Neuronal stem cell (in vitro differentiated cells): ENCODE measurements around the gene MXD3. TPM values are rescaled to one million over a fixed set of nuclear protein-coding genes. Genes with fewer than 3 reads are reported as not detected.
A peak's percentile ranks its signal among the peaks of the same experiment; 100 is the strongest.
"Not testable (repeated sequence)": the region's sequence is repeated elsewhere in the genome, so short reads cannot be mapped to it uniquely, and the experiment has no call there.

ENCODE experiments used
- DNase-seq: peaks from one replicate; pipeline ENCODE4 v3.0.0-alpha.2; 2013; ENCODE audit warnings: low spot score
- H2AFZ ChIP-seq: one replicate; pipeline ENCODE4 v1.6.1; 2013; ENCODE audit warnings: mild to moderate bottlenecking, low read length, inconsistent platforms
- H2AK5ac ChIP-seq: 2 replicates; pipeline ENCODE4 v1.6.1; 2013; ENCODE audit warnings: low read depth, mild to moderate bottlenecking, inconsistent platforms, low read length, moderate library complexity, mixed read lengths
- H2BK120ac ChIP-seq: 2 replicates; pipeline ENCODE4 v1.6.1; 2013; ENCODE audit warnings: low read depth, mild to moderate bottlenecking, inconsistent platforms, low read length, moderate library complexity, mixed read lengths
- H2BK12ac ChIP-seq: one replicate; pipeline ENCODE4 v1.6.1; 2013; ENCODE audit warnings: low read length, inconsistent platforms
- H2BK15ac ChIP-seq: 2 replicates; pipeline ENCODE4 v1.6.1; 2013; ENCODE audit warnings: mild to moderate bottlenecking, low read length, inconsistent platforms, mixed read lengths
- H2BK5ac ChIP-seq: one replicate; pipeline ENCODE4 v1.6.1; 2013; ENCODE audit warnings: inconsistent platforms, mild to moderate bottlenecking, low read length, moderate library complexity
- H3K14ac ChIP-seq: one replicate; pipeline ENCODE4 v1.6.1; 2013; ENCODE audit warnings: low read length, inconsistent platforms
- H3K18ac ChIP-seq: 2 replicates; pipeline ENCODE4 v1.6.1; 2013; ENCODE audit warnings: low read length, inconsistent platforms
- H3K23ac ChIP-seq: 2 replicates; pipeline ENCODE4 v1.6.1; 2013; ENCODE audit warnings: low read depth, mild to moderate bottlenecking, mixed read lengths, low read length, inconsistent platforms; ENCODE audit not compliant: poor library complexity
- H3K27ac ChIP-seq: replicated peaks from 3 replicates; pipeline ENCODE4 v1.5.1; 2013; ENCODE audit warnings: low read length, inconsistent platforms
- H3K27me3 ChIP-seq, 3 experiments: 2 replicates each; pipeline ENCODE4 v1.6.1; 2013; ENCODE audit warnings: low read length in 3 of 3, mild to moderate bottlenecking in 2 of 3, inconsistent platforms in 1 of 3, low read depth in 1 of 3, mixed read lengths in 1 of 3, moderate library complexity in 1 of 3; ENCODE audit not compliant: control insufficient read depth in 3 of 3, insufficient read depth in 3 of 3
- H3K36me3 ChIP-seq, 2 donors: replicated peaks in 1 of 2; 2 replicates each; pipeline ENCODE4 v1.6.1; 2013; ENCODE audit warnings: low read length in 2 of 2; ENCODE audit not compliant: control insufficient read depth in 2 of 2, insufficient read depth in 2 of 2
- H3K4ac ChIP-seq: 2 replicates; pipeline ENCODE4 v1.6.1; 2013; ENCODE audit warnings: inconsistent platforms, mild to moderate bottlenecking, low read length, moderate library complexity
- H3K4me1 ChIP-seq, 2 donors: 1 replicate in 1 of 2; 2 replicates in 1 of 2; pipeline ENCODE4 v1.6.1; 2013; ENCODE audit warnings: low read length in 2 of 2, low read depth in 1 of 2; ENCODE audit not compliant: control insufficient read depth in 2 of 2, insufficient read depth in 1 of 2
- H3K4me2 ChIP-seq: one replicate; pipeline ENCODE4 v1.6.1; 2013; ENCODE audit warnings: mild to moderate bottlenecking, low read length, inconsistent platforms; ENCODE audit not compliant: insufficient read depth, poor library complexity, severe bottlenecking
- H3K4me3 ChIP-seq, 2 donors: 2 replicates each; pipeline ENCODE4 v1.5.1; 2013; ENCODE audit warnings: low read length in 2 of 2, mild to moderate bottlenecking in 2 of 2, inconsistent platforms in 1 of 2, moderate library complexity in 1 of 2
- H3K79me1 ChIP-seq: one replicate; pipeline ENCODE4 v1.6.1; 2013; ENCODE audit warnings: low read depth, mild to moderate bottlenecking, inconsistent platforms, low read length, moderate library complexity
- H3K9ac ChIP-seq: one replicate; pipeline ENCODE4 v1.6.1; 2013; ENCODE audit warnings: mild to moderate bottlenecking, low read depth, low read length, inconsistent platforms; ENCODE audit not compliant: poor library complexity
- H3K9me3 ChIP-seq, 2 donors: replicated peaks in 1 of 2; 2 replicates each; pipeline versions ENCODE3 to v1.6.1; 2013; ENCODE audit warnings: low read length in 2 of 2, mild to moderate bottlenecking in 2 of 2, inconsistent platforms in 1 of 2, low read depth in 1 of 2, mixed read lengths in 1 of 2, moderate library complexity in 1 of 2; ENCODE audit not compliant: control insufficient read depth in 2 of 2, insufficient read depth in 1 of 2
- H4K8ac ChIP-seq: one replicate; pipeline ENCODE4 v1.6.1; 2013; ENCODE audit warnings: low read depth, mild to moderate bottlenecking, inconsistent platforms, low read length, moderate library complexity
- H4K91ac ChIP-seq: one replicate; pipeline ENCODE4 v1.6.1; 2013; ENCODE audit warnings: low read length, low read depth, mild to moderate bottlenecking, inconsistent platforms; ENCODE audit not compliant: poor library complexity
- WGBS, 2 donors: extraction: QIAGEN DNeasy Blood & Tissue Kit; methylation state at CpG; one replicate each; pipeline ENCODE4 v1.1.7; 2013; ENCODE audit warnings: missing lambda C conversion rate in 2 of 2, mixed read lengths in 1 of 2; ENCODE audit not compliant: insufficient read length in 2 of 2, insufficient replicate concordance in 1 of 2; ENCODE audit errors: extremely low coverage in 2 of 2; 5-methylcytosine and 5-hydroxymethylcytosine counted together
- polyA plus RNA-seq, 2 experiments: library from polyadenylated mRNA; stranded (reverse); fragments of 200-250 nt; gene quantifications; one replicate each; pipeline ENCODE4 v1.2.3, GENCODE V29; 2013

The MXD3 gene
- polyA plus RNA-seq (2013, experiment 1 of 2), result 32.1 TPM
- 29.6 TPM for polyA plus RNA-seq (2013, experiment 2 of 2)

DNA sequence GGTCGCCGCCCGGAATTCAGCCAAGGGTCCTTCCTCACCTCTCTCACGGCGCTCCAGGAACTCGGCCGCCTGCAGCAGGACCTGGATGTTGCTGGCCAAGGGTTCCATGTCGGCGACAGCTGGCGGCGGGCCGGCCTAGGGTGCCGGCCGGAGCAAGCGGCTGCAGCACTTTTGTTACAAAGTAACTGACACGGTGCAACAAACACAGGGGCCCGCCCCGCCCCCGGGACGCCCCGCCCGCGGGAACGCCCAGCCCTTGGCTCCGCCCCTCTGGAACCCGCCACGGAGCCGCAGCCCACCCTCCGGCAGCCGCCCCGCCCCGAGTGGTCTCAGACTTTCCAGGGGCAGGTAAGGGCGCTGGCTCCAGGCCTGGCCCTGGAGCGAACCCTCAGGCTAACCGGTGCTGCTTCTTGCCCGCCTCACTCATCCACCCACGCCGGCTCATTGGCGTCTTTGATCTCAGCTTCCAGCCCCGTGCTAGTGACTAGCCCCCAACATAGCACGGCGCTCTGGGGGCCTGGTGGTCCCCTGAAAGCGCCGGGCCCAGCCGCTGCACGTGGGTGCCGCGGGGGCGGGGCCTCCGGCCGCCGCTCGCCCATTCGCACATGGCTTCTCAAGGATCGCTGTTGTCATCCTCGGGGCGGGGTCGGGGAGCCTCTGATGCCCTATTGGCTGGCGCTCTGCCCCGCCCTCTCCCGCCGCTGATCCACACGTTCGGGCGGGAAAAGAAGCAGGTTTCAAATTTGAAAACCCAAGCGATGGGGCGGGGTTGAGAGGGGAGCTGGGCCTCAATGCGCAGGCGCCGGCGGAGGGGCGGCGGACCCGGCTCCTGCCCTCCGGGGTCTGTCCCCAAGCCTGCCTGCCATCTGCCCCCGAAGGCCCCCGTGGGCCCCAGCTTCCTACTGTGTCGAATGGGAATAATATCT lies at the start of gene MXD3:
TSS of gene MXD3 (minus strand) at position 176 of the 926 bp plus-strand sequence. CDS start at position 108, 68 bp downstream.
- Histone ChIP-seq H2BK5ac (peak within 1 kb of the TSS; percentile 91), H3K4ac (no peak within 1 kb of the TSS), H3K18ac (peak within 1 kb of the TSS; percentile 97), H3K27me3 (peaks cover 0 to 1% (median 0%) of the 10 kb centered on the region in 3 experiments), H2BK15ac (peak within 1 kb of the TSS; percentile 30), H2AK5ac (peak within 1 kb of the TSS; percentile 78), H3K4me3 (peak within 1 kb of the TSS; percentile 89 to 98), H3K4me1 (peaks cover 12 to 16% of the 10 kb centered on the region in 2 donors), H3K14ac (no peak within 1 kb of the TSS), H2AFZ (peak within 1 kb of the TSS; percentile 91), H3K9me3 (no peaks in the 10 kb centered on the region), H4K91ac (no peak within 1 kb of the TSS), H2BK12ac (peak within 1 kb of the TSS; percentile 78), H3K79me1 (peaks cover 5% of the 10 kb centered on the region), H4K8ac (no peak within 1 kb of the TSS), H3K4me2 (peak within 1 kb of the TSS; percentile 89), H2BK120ac (no peak within 1 kb of the TSS), H3K27ac (peak within 1 kb of the TSS; percentile 90), H3K23ac (peak within 1 kb of the TSS; percentile 94), H3K9ac (peak within 1 kb of the TSS; percentile 92), H3K36me3 (peaks cover 3 to 32% of the 10 kb centered on the region in 2 donors)
- no CpG with 5 or more reads among the region's 78 CpGs for WGBS, 2 donors
- DNase-seq, result peak; percentile 97

DNA sequence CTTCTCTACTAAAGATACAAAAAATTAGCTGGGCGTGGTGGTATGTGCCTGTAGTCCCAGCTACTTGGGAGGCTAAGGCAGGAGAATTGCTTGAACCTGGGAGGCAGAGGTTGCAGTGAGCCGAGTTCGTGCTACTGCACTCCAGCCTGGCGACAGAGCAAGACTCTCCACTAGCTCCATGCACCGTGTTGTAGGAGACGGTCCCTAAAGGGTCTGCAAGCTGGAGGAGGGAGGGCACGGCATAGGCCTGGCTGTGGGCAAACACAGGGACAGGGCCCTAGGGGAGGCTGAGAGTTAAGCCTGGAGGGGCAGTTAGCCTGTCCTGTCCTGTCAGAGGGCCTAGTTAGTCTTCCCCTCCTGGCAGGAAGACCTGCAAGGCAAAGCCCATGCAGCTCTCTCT lies 49.0 kb upstream of the MXD3 start:
- not testable (repeated sequence) for H4K8ac ChIP-seq, H3K4me3 ChIP-seq, H3K9me3 ChIP-seq, H3K27ac ChIP-seq, H3K79me1 ChIP-seq, H2BK5ac ChIP-seq, DNase-seq, H4K91ac ChIP-seq, H2AK5ac ChIP-seq, H3K4ac ChIP-seq, H3K9ac ChIP-seq, H3K23ac ChIP-seq, H3K18ac ChIP-seq, H2AFZ ChIP-seq, H2BK120ac ChIP-seq, H3K36me3 ChIP-seq, H3K14ac ChIP-seq, H3K4me2 ChIP-seq
- peaks cover 0 to 14% (median 12%) of the 10 kb centered on the region in 3 experiments for H3K27me3 ChIP-seq
- no CpG with 5 or more reads among the region's 7 CpGs for WGBS, 2 donors
- peak overlapping the region; percentile 62 for H2BK15ac ChIP-seq
- H3K4me1 ChIP-seq, result peaks cover 7 to 45% of the 10 kb centered on the region in 2 donors
- H2BK12ac ChIP-seq, result peak overlapping the region; percentile 14

DNA sequence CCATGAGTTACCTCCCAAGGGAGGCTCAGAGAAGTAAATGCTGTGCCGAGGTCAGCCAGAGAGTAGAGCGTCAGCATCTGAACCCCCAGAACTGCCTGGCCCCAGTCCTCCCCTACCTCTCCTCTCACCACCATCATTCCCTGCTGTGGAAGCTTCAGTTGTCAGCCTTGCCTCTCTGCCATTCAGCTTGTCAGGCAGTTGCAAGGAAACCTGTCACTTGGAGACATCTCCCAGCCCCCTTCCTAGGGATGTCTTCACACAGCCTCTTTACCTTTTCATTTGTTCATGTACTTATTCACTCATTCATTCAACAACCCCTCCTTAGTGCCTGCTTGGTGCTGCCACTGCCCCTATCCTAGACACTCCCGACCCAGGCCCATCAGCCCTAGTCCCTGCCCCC lies 48.2 kb upstream of the MXD3 start:
- no peak overlapping the region for H2BK5ac ChIP-seq
- no peak overlapping the region for H2AFZ ChIP-seq
- no peak for DNase-seq
- no peak overlapping the region for H4K91ac ChIP-seq
- no peak overlapping the region for H2BK120ac ChIP-seq
- H3K4ac ChIP-seq, result no peak overlapping the region
- no peak overlapping the region for H3K14ac ChIP-seq
- H3K4me3 ChIP-seq, result no peak overlapping the region
- peaks cover 0 to 14% (median 12%) of the 10 kb centered on the region in 3 experiments for H3K27me3 ChIP-seq
- H3K23ac ChIP-seq, result no peak overlapping the region
- H2BK15ac ChIP-seq, result no peak overlapping the region
- H3K9ac ChIP-seq, result no peak overlapping the region
- peaks cover 5 to 45% of the 10 kb centered on the region in 2 donors for H3K4me1 ChIP-seq
- no peak overlapping the region for H3K18ac ChIP-seq
- peak overlapping the region; percentile 11 for H2AK5ac ChIP-seq
- no peak overlapping the region for H3K27ac ChIP-seq
- WGBS, 2 donors, result no CpG with 5 or more reads among the region's 3 CpGs
- H3K9me3 ChIP-seq, result no peaks in the 10 kb centered on the region
- no peak overlapping the region for H4K8ac ChIP-seq
- no peak overlapping the region for H3K4me2 ChIP-seq
- H2BK12ac ChIP-seq, result no peak overlapping the region
- H3K79me1 ChIP-seq, result no peaks in the 10 kb centered on the region
- H3K36me3 ChIP-seq, result no peaks in the 10 kb centered on the region

DNA sequence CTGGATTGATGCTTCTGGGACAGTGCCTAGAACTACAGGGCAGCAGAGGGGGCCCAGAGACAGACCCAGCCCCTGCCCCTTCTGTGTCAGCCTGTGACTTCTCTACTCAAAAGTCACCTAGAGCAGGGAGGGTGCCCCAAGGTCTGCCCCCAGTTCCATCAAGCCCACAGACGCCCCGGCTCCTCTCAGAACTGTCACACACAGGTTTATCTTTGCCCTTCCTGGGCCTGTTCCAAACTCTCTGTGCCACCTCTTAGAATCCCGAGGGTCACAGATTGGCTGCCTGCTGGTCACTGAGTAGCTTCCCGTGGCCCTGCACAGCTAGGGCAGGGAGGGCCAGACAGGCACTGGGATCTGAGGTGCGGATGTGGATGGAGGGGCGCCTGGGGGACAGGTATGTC lies 47.8 kb upstream of the MXD3 start:
- Histone ChIP-seq H3K27ac (no peak overlapping the region), H3K36me3 (no peaks in the 10 kb centered on the region), H2BK12ac (no peak overlapping the region), H3K4me3 (no peak overlapping the region), H3K79me1 (no peaks in the 10 kb centered on the region), H3K23ac (no peak overlapping the region), H3K4ac (peak overlapping the region; percentile 58), H3K9ac (no peak overlapping the region), H2AFZ (no peak overlapping the region), H2BK15ac (peak overlapping the region; percentile 39), H3K14ac (no peak overlapping the region), H2BK5ac (no peak overlapping the region), H4K8ac (no peak overlapping the region), H3K9me3 (no peaks in the 10 kb centered on the region), H4K91ac (no peak overlapping the region), H3K4me2 (no peak overlapping the region), H3K4me1 (peaks cover 5 to 45% of the 10 kb centered on the region in 2 donors), H2BK120ac (no peak overlapping the region), H3K18ac (no peak overlapping the region), H2AK5ac (peak overlapping the region; percentile 11), H3K27me3 (peaks cover 0 to 13% (median 12%) of the 10 kb centered on the region in 3 experiments)
- WGBS, 2 donors, result no CpG with 5 or more reads among the region's 6 CpGs
- DNase-seq, result no peak
